SU-DHL-6 (cell line): ENCODE measurements around the gene NDUFA6.
"Not testable (repeated sequence)": the region's sequence is repeated elsewhere in the genome, so short reads cannot be mapped to it uniquely, and the experiment has no call there.

Experiments used
- H2AFZ ChIP-seq: fragments of 200-600 bp; sonication (generic); 2 replicates; pipeline ENCODE4 v1.6.1; 2014; ENCODE audit warnings: low read depth, mild to moderate bottlenecking, moderate library complexity, mixed read lengths, antibody characterized with exemption, low read length; ENCODE audit not compliant: severe bottlenecking
- H3F3A ChIP-seq: fragments of 200-600 bp; shearing (Covaris generic); 2 replicates; pipeline ENCODE4 v1.6.0; 2016; ENCODE audit warnings: antibody characterized with exemption, mild to moderate bottlenecking; ENCODE audit not compliant: insufficient read depth
- H3K27ac ChIP-seq: fragments of 200-600 bp; sonication (generic); 2 replicates; pipeline ENCODE4 v1.5.1; 2016; ENCODE audit warnings: low read depth, mild to moderate bottlenecking, low read length, moderate library complexity, mixed read lengths
- H3K27me3 ChIP-seq: fragments of 200-600 bp; sonication (generic), shearing (Covaris generic); 2 replicates; pipeline ENCODE4 v1.6.0; 2014; ENCODE audit warnings: mild to moderate bottlenecking, low read length
- H3K36me3 ChIP-seq: fragments of 200-600 bp; sonication (generic); 2 replicates; pipeline ENCODE4 v1.6.1; 2014; ENCODE audit warnings: mild to moderate bottlenecking, low read length, mixed read lengths
- H3K4me2 ChIP-seq: fragments of 300-600, 200-600 bp; shearing (Covaris generic), sonication (generic); 2 replicates; pipeline ENCODE4 v1.6.0; 2014; ENCODE audit warnings: low read length, low read depth, mild to moderate bottlenecking; ENCODE audit not compliant: poor library complexity, severe bottlenecking
- H3K4me3 ChIP-seq: fragments of 200-600 bp; sonication (generic); 2 replicates; pipeline ENCODE4 v1.5.1; 2014; ENCODE audit warnings: antibody characterized with exemption, low read length, mild to moderate bottlenecking, mixed read lengths; ENCODE audit not compliant: insufficient read depth, poor library complexity, severe bottlenecking
- H3K79me2 ChIP-seq: fragments of 200-600 bp; sonication (generic); 2 replicates; pipeline ENCODE4 v1.6.1; 2014; ENCODE audit warnings: mild to moderate bottlenecking, low read length, moderate library complexity; ENCODE audit not compliant: insufficient read depth
- H3K9ac ChIP-seq: fragments of 200-600 bp; sonication (generic); 2 replicates; pipeline ENCODE4 v1.7.0; 2014; ENCODE audit warnings: mild to moderate bottlenecking, low read length
- H3K9me2 ChIP-seq: fragments of 200-600 bp; sonication (generic); replicated peaks from 2 replicates; pipeline ENCODE4 v1.6.1; 2014; ENCODE audit warnings: low read length; ENCODE audit not compliant: insufficient read depth
- H3K9me3 ChIP-seq: fragments of 200-600 bp; sonication (generic); 2 replicates; pipeline ENCODE4 v1.6.1; 2014; ENCODE audit warnings: low read length, mixed read lengths; ENCODE audit not compliant: insufficient read depth
- H4K20me1 ChIP-seq: fragments of 200-600 bp; sonication (generic); 2 replicates; pipeline ENCODE4 v1.6.1; 2014; ENCODE audit warnings: low read depth, mild to moderate bottlenecking, antibody characterized with exemption, low read length, moderate library complexity, mixed read lengths
- CTCF ChIP-seq: fragments of 200-600 bp; sonication (generic); IDR thresholded peaks from one replicate; pipeline ENCODE4 v1.5.1; 2017; ENCODE audit warnings: antibody characterized with exemption, mild to moderate bottlenecking, low read length, moderate library complexity; ENCODE audit not compliant: insufficient read depth, poor library complexity, severe bottlenecking
- EZH2phosphoT487 ChIP-seq: fragments of 200-600 bp; sonication (generic), shearing (Covaris generic); conservative IDR thresholded peaks from 2 replicates; pipeline ENCODE4 v1.6.1; 2018; ENCODE audit warnings: mild to moderate bottlenecking, antibody characterized with exemption, low read length, moderate library complexity, mixed read lengths

NDUFA6 gene

GRCh38 chr22:42127606-42128005, 37.0 kb upstream of the NDUFA6 start:
- H3K4me2 ChIP-seq = no peak overlapping the region
- no peaks in the 10 kb centered on the region for H3K79me2 ChIP-seq
- H2AFZ ChIP-seq = no peak overlapping the region
- H3K27me3 ChIP-seq = no peaks in the 10 kb centered on the region
- H3K36me3 ChIP-seq = no peaks in the 10 kb centered on the region
- H3K4me3 ChIP-seq = no peak overlapping the region
- H3F3A ChIP-seq = no peaks in the 10 kb centered on the region
- H3K27ac ChIP-seq = no peak overlapping the region
- TF ChIP-seq EZH2phosphoT487 = no peak
- TF ChIP-seq CTCF = no peak
- no peaks in the 10 kb centered on the region for H3K9me2 ChIP-seq
- H4K20me1 ChIP-seq = no peaks in the 10 kb centered on the region
- H3K9me3 ChIP-seq = no peaks in the 10 kb centered on the region
- no peak overlapping the region for H3K9ac ChIP-seq

- not testable (repeated sequence) for H3K27me3 ChIP-seq, H2AFZ ChIP-seq
These were observed 33.0 kb upstream of the NDUFA6 start for GRCh38 chr22:42123529-42123928.

GRCh38 chr22:42120231-42121021, 29.9 kb upstream of the NDUFA6 start:
- H2AFZ ChIP-seq = peak overlapping the region; percentile 44
- H3K27me3 ChIP-seq, H3K4me3 ChIP-seq, H4K20me1 ChIP-seq, H3K79me2 ChIP-seq, H3K9me3 ChIP-seq, H3K27ac ChIP-seq, H3F3A ChIP-seq, H3K9me2 ChIP-seq, H3K36me3 ChIP-seq: not testable (repeated sequence)
- peak overlapping the region; percentile 41 for H3K4me2 ChIP-seq
- H3K9ac ChIP-seq = peak overlapping the region; percentile 13; the same call in 1 of the 2 replicates

More at GRCh38 chr22:42123529-42123928, 33.0 kb upstream of the NDUFA6 start:
- H3K4me3 ChIP-seq, H4K20me1 ChIP-seq, H3K27ac ChIP-seq, H3K4me2 ChIP-seq, H3K79me2 ChIP-seq, H3K36me3 ChIP-seq, H3K9me3 ChIP-seq, H3K9me2 ChIP-seq, H3K9ac ChIP-seq, H3F3A ChIP-seq: not testable (repeated sequence)

GRCh38 chr22:42116848-42117424, 26.4 kb upstream of the NDUFA6 start:
- TF ChIP-seq CTCF = peak; percentile 21
- TF ChIP-seq EZH2phosphoT487 = no peak
- Histone ChIP-seq H3K9ac (no peak overlapping the region), H4K20me1 (no peaks in the 10 kb centered on the region), H3K9me3 (peaks cover 12% of the 10 kb centered on the region; the same call in 1 of the 2 replicates), H3K4me3 (no peak overlapping the region), H3K4me2 (no peak overlapping the region), H3F3A (peaks cover 8% of the 10 kb centered on the region; the same call in 1 of the 2 replicates), H2AFZ (no peak overlapping the region), H3K27me3 (no peaks in the 10 kb centered on the region), H3K9me2 (no peaks in the 10 kb centered on the region), H3K27ac (no peak overlapping the region), H3K36me3 (no peaks in the 10 kb centered on the region), H3K79me2 (no peaks in the 10 kb centered on the region)

GRCh38 chr22:42115420-42115830, 24.9 kb upstream of the NDUFA6 start:
- H2AFZ ChIP-seq, H4K20me1 ChIP-seq, H3K79me2 ChIP-seq, H3K9me2 ChIP-seq, H3K27ac ChIP-seq, H3K4me3 ChIP-seq, H3K9ac ChIP-seq, H3K27me3 ChIP-seq, H3F3A ChIP-seq, H3K4me2 ChIP-seq, H3K36me3 ChIP-seq: not testable (repeated sequence)
- peaks cover 12% of the 10 kb centered on the region; the same call in 1 of the 2 replicates for H3K9me3 ChIP-seq
